Measurements from ENCODE around the gene SORCS2.

SORCS2 gene

GRCh38 chr4:7155590-7156071 lies 36.7 kb upstream of the SORCS2 start:
- H3F3A ChIP-seq (ENCODE audit: insufficient read depth, low read length): no peaks in the 10 kb centered on the region
- H3K9ac ChIP-seq (ENCODE audit: low read length): no peak overlapping the region
- H4K20me1 ChIP-seq (ENCODE audit: insufficient read depth, low read length): no peaks in the 10 kb centered on the region
- H3K4me3 ChIP-seq (ENCODE audit: low read depth, low read length, poor library complexity, severe bottlenecking): no peak overlapping the region
- H3K79me2 ChIP-seq (ENCODE audit: insufficient read depth, low read length): no peaks in the 10 kb centered on the region
- no peaks in the 10 kb centered on the region for H3K36me3 ChIP-seq (ENCODE audit: insufficient read depth, low read length)
- TF ChIP-seq, protein P1, sequence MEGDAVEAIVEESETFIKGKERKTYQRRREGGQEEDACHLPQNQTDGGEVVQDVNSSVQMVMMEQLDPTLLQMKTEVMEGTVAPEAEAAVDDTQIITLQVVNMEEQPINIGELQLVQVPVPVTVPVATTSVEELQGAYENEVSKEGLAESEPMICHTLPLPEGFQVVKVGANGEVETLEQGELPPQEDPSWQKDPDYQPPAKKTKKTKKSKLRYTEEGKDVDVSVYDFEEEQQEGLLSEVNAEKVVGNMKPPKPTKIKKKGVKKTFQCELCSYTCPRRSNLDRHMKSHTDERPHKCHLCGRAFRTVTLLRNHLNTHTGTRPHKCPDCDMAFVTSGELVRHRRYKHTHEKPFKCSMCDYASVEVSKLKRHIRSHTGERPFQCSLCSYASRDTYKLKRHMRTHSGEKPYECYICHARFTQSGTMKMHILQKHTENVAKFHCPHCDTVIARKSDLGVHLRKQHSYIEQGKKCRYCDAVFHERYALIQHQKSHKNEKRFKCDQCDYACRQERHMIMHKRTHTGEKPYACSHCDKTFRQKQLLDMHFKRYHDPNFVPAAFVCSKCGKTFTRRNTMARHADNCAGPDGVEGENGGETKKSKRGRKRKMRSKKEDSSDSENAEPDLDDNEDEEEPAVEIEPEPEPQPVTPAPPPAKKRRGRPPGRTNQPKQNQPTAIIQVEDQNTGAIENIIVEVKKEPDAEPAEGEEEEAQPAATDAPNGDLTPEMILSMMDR (IDR thresholded peaks at IDR 0.05; ENCODE audit: low read length): no peak
- TF ChIP-seq EZH2 (IDR thresholded peaks at IDR 0.05; ENCODE audit: borderline replicate concordance, low read length): no peak
- H3K4me1 ChIP-seq (ENCODE audit: insufficient read depth, low read length, severe bottlenecking): no peaks in the 10 kb centered on the region
- no peaks in the 10 kb centered on the region for H3K9me3 ChIP-seq (ENCODE audit: low read length)
- H3K9me2 ChIP-seq (ENCODE audit: low read depth, low read length): no peaks in the 10 kb centered on the region
- H3K27me3 ChIP-seq (ENCODE audit: insufficient read depth, low read length): no peaks in the 10 kb centered on the region
- no peak overlapping the region for H3K27ac ChIP-seq (ENCODE audit: low read depth, low read length, poor library complexity, severe bottlenecking)
- no peak overlapping the region for H2AFZ ChIP-seq (ENCODE audit: low read length)
- H3K4me2 ChIP-seq (ENCODE audit: low read length): no peak overlapping the region

DNA sequence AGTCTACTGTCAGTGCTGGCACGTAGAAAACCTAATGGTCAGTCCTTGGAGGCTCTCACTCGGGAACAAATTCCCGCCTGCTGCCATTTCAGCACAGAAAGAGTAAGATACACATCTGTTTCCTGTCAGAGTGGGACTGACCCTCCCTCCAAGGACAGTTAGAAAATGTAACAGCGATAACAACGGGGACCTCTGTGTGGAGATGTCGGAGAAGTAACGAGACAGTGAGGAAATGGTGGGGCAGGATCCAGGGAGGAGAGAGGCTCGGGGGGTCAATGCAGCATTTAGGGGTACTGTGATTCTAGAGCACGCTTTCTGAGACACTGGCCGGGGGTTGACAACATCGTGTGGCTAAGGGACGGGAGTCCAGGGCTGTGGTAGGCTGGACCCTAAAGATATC lies 36.0 kb upstream of the SORCS2 start:
- H2AFZ ChIP-seq (ENCODE audit: low read length): no peak overlapping the region
- H3K79me2 ChIP-seq (ENCODE audit: insufficient read depth, low read length): no peaks in the 10 kb centered on the region
- H3K36me3 ChIP-seq (ENCODE audit: insufficient read depth, low read length): no peaks in the 10 kb centered on the region
- no peak overlapping the region for H3K4me2 ChIP-seq (ENCODE audit: low read length)
- H3K27me3 ChIP-seq (ENCODE audit: insufficient read depth, low read length): no peaks in the 10 kb centered on the region
- H3K9ac ChIP-seq (ENCODE audit: low read length): no peak overlapping the region
- H3K9me3 ChIP-seq (ENCODE audit: low read length): no peaks in the 10 kb centered on the region
- TF ChIP-seq, protein P1 (IDR thresholded peaks at IDR 0.05; ENCODE audit: low read length): no peak
- TF ChIP-seq EZH2 (IDR thresholded peaks at IDR 0.05; ENCODE audit: borderline replicate concordance, low read length): no peak
- no peaks in the 10 kb centered on the region for H3K9me2 ChIP-seq (ENCODE audit: low read depth, low read length)
- no peaks in the 10 kb centered on the region for H4K20me1 ChIP-seq (ENCODE audit: insufficient read depth, low read length)
- no peak overlapping the region for H3K4me3 ChIP-seq (ENCODE audit: low read depth, low read length, poor library complexity, severe bottlenecking)
- H3F3A ChIP-seq (ENCODE audit: insufficient read depth, low read length): no peaks in the 10 kb centered on the region
- H3K4me1 ChIP-seq (ENCODE audit: insufficient read depth, low read length, severe bottlenecking): no peaks in the 10 kb centered on the region
- no peak overlapping the region for H3K27ac ChIP-seq (ENCODE audit: low read depth, low read length, poor library complexity, severe bottlenecking)

DNA sequence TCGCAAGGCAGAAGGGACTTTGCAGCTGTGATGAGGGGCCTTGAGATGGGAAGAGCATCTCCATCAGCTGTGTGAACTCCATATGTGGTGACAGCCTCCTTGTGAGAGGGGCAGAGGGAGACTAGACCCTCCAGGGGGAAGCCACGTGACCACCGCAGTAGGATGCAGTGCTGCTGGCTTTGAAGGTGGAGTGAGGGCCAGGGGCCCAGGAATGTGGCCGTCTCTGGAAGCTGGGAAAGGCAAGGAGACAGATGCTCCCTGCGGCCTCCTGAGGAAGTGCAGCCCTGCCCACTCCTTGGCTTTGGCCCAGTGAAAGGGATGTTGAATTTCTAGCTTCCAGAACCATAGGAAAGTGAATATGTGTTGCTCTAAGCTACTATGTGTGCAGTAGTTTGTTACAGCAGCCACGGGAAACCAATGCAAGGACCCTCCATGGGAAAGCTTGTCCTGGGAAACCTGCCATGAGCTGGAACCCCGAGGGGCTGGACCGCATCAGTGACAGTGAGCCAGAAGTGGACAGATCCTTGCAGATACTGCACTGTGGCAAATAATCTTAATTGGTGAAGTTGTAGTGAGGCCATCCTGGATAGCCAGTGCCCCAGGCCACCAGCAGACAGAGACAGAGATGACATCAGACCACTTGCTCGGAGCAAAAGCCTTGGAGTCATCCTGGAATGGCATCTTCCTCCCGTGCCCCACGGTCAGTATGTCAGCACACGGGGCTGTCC lies 35.4 kb upstream of the SORCS2 start:
- no peaks in the 10 kb centered on the region for H3F3A ChIP-seq (ENCODE audit: insufficient read depth, low read length)
- no peak overlapping the region for H3K27ac ChIP-seq (ENCODE audit: low read depth, low read length, poor library complexity, severe bottlenecking)
- no peak overlapping the region for H3K9ac ChIP-seq (ENCODE audit: low read length)

More for the DNA sequence above, 35.4 kb upstream of the SORCS2 start:
- Histone ChIP-seq H3K9me2 (ENCODE audit: low read depth, low read length) (no peaks in the 10 kb centered on the region), H3K9me3 (ENCODE audit: low read length) (no peaks in the 10 kb centered on the region), H3K4me1 (ENCODE audit: insufficient read depth, low read length, severe bottlenecking) (no peaks in the 10 kb centered on the region), H3K79me2 (ENCODE audit: insufficient read depth, low read length) (no peaks in the 10 kb centered on the region), H2AFZ (ENCODE audit: low read length) (no peak overlapping the region), H3K4me2 (ENCODE audit: low read length) (no peak overlapping the region), H3K36me3 (ENCODE audit: insufficient read depth, low read length) (no peaks in the 10 kb centered on the region), H3K4me3 (ENCODE audit: low read depth, low read length, poor library complexity, severe bottlenecking) (no peak overlapping the region), H4K20me1 (ENCODE audit: insufficient read depth, low read length) (no peaks in the 10 kb centered on the region), H3K27me3 (ENCODE audit: insufficient read depth, low read length) (no peaks in the 10 kb centered on the region)
- no peak for TF ChIP-seq EZH2 (IDR thresholded peaks at IDR 0.05; ENCODE audit: borderline replicate concordance, low read length)
- TF ChIP-seq, protein P1 (IDR thresholded peaks at IDR 0.05; ENCODE audit: low read length): no peak

All from OCI-LY1 (cell line).